ENCODE measurements around the gene SPAG16.

SPAG16 gene

GRCh38 chr2:214104967-214105366 is 820.7 kb downstream of the SPAG16 start:
- H3K4me3 ChIP-seq, result no peak overlapping the region
- no peak overlapping the region for H3K27ac ChIP-seq

GRCh38 chr2:214107726-214108125 is 823.5 kb downstream of the SPAG16 start:
- no peak overlapping the region for H3K27ac ChIP-seq
- H3K4me3 ChIP-seq, result no peak overlapping the region

- H3K4me3 ChIP-seq, result no peak overlapping the region
- no peak overlapping the region for H3K27ac ChIP-seq
Observed at GRCh38 chr2:214108598-214108997, 824.3 kb downstream of the SPAG16 start.

GRCh38 chr2:214117054-214117453 is 832.8 kb downstream of the SPAG16 start:
- no peak overlapping the region for H3K27ac ChIP-seq
- no peak overlapping the region for H3K4me3 ChIP-seq

GRCh38 chr2:214126135-214126534 is 841.9 kb downstream of the SPAG16 start:
- Histone ChIP-seq H3K4me3 (no peak overlapping the region), H3K27ac (no peak overlapping the region)

- H3K27ac ChIP-seq, result no peak overlapping the region
- H3K4me3 ChIP-seq, result no peak overlapping the region
Observed at GRCh38 chr2:214127170-214127569, 842.9 kb downstream of the SPAG16 start.

- no peak overlapping the region for H3K4me3 ChIP-seq
- no peak overlapping the region for H3K27ac ChIP-seq
Observed at GRCh38 chr2:214127571-214127970, 843.3 kb downstream of the SPAG16 start.

GRCh38 chr2:214128040-214128439 is 843.8 kb downstream of the SPAG16 start:
- H3K4me3 ChIP-seq, result no peak overlapping the region

GRCh38 chr2:214130114-214130513 is 845.9 kb downstream of the SPAG16 start:
- no peak overlapping the region for H3K27ac ChIP-seq
- H3K4me3 ChIP-seq, result no peak overlapping the region

More at GRCh38 chr2:214128040-214128439, 843.8 kb downstream of the SPAG16 start:
- no peak overlapping the region for H3K27ac ChIP-seq

- no peak overlapping the region for H3K4me3 ChIP-seq
Observed at GRCh38 chr2:214135966-214136365, 851.7 kb downstream of the SPAG16 start.

GRCh38 chr2:214138779-214139178 is 854.5 kb downstream of the SPAG16 start:
- H3K4me3 ChIP-seq, result no peak overlapping the region

More at GRCh38 chr2:214135966-214136365, 851.7 kb downstream of the SPAG16 start:
- no peak overlapping the region for H3K27ac ChIP-seq

GRCh38 chr2:214139630-214140284 is 855.5 kb downstream of the SPAG16 start:
- H3K27ac ChIP-seq, result no peak overlapping the region
- no peak overlapping the region for H3K4me3 ChIP-seq

More at GRCh38 chr2:214138779-214139178, 854.5 kb downstream of the SPAG16 start:
- H3K27ac ChIP-seq, result no peak overlapping the region

- no peak overlapping the region for H3K4me3 ChIP-seq
- no peak overlapping the region for H3K27ac ChIP-seq
Observed at GRCh38 chr2:214156971-214157370, 872.7 kb downstream of the SPAG16 start.

- no peak overlapping the region for H3K4me3 ChIP-seq
Observed at GRCh38 chr2:214158851-214159250, 874.6 kb downstream of the SPAG16 start.

GRCh38 chr2:214169281-214169680 is 885.0 kb downstream of the SPAG16 start:
- no peak overlapping the region for H3K4me3 ChIP-seq
- H3K27ac ChIP-seq, result no peak overlapping the region

More at GRCh38 chr2:214158851-214159250, 874.6 kb downstream of the SPAG16 start:
- H3K27ac ChIP-seq, result no peak overlapping the region

GRCh38 chr2:214169736-214170135 is 885.5 kb downstream of the SPAG16 start:
- H3K4me3 ChIP-seq, result no peak overlapping the region
- H3K27ac ChIP-seq, result no peak overlapping the region

GRCh38 chr2:214174563-214174962 is 890.3 kb downstream of the SPAG16 start:
- Histone ChIP-seq H3K27ac (no peak overlapping the region), H3K4me3 (no peak overlapping the region)

- Histone ChIP-seq H3K27ac (no peak overlapping the region), H3K4me3 (no peak overlapping the region)
Observed at GRCh38 chr2:214180071-214180470, 895.8 kb downstream of the SPAG16 start.

GRCh38 chr2:214180686-214181085 is 896.4 kb downstream of the SPAG16 start:
- Histone ChIP-seq H3K4me3 (no peak overlapping the region), H3K27ac (no peak overlapping the region)

GRCh38 chr2:214184461-214184860 is 900.2 kb downstream of the SPAG16 start:
- Histone ChIP-seq H3K4me3 (no peak overlapping the region), H3K27ac (no peak overlapping the region)

GRCh38 chr2:214185546-214185945 is 901.3 kb downstream of the SPAG16 start:
- no peak overlapping the region for H3K4me3 ChIP-seq
- no peak overlapping the region for H3K27ac ChIP-seq

- no peak overlapping the region for H3K4me3 ChIP-seq
- no peak overlapping the region for H3K27ac ChIP-seq
Observed at GRCh38 chr2:214192711-214193110, 908.4 kb downstream of the SPAG16 start.

Data from skin epidermis (tissue), 12 donors.